MCF 10A (cell line): ENCODE results near the gene HIVEP1. TPM values are rescaled to one million over a fixed set of nuclear protein-coding genes. Genes with fewer than 3 reads are reported as not detected.

Source experiments
- BruUV-seq: library from RNA; stranded (reverse); fragments of 400-500 nt; replicated peaks from 2 replicates; lab custom pipeline; 2021; lab: Mats Ljungman, UMichigan
- CTCF ChIA-PET: fragments of 300-600 bp; sonication (Branson Sonifier 250); formaldehyde crosslinking; extraction: SDS; loops from one replicate; lab custom pipeline; 2021; ENCODE audit warnings: antibody characterized with exemption, inconsistent platforms; lab: Yijun Ruan, JAX
- POLR2A ChIA-PET: fragments of 300-600, 350-650 bp; sonication (Branson Sonifier 250); formaldehyde crosslinking; extraction: SDS; loops from one replicate; lab custom pipeline; 2020; ENCODE audit warnings: antibody characterized with exemption, inconsistent platforms; lab: Yijun Ruan, JAX
- DNase-seq: peaks from one replicate; pipeline ENCODE4 v3.0.0-alpha.2; 2018; ENCODE audit not compliant: unreplicated experiment
- H3K27ac Mint-ChIP-seq: one replicate; pipeline ENCODE4 v1.8.0; 2022; ENCODE audit warnings: mild to moderate bottlenecking, low read depth, mixed read lengths; ENCODE audit not compliant: unreplicated experiment
- H3K27me3 Mint-ChIP-seq: one replicate; pipeline ENCODE4 v1.8.0; 2022; ENCODE audit warnings: mixed read lengths; ENCODE audit not compliant: insufficient read depth, unreplicated experiment
- H3K36me3 Mint-ChIP-seq: one replicate; pipeline ENCODE4 v1.8.0; 2022; ENCODE audit warnings: mild to moderate bottlenecking, moderate library complexity, mixed read lengths; ENCODE audit not compliant: insufficient read depth, unreplicated experiment
- H3K4me1 Mint-ChIP-seq: one replicate; pipeline ENCODE4 v1.8.0; 2022; ENCODE audit warnings: mixed read lengths; ENCODE audit not compliant: insufficient read depth, unreplicated experiment
- H3K4me3 Mint-ChIP-seq: one replicate; pipeline ENCODE4 v1.8.0; 2022; ENCODE audit warnings: mild to moderate bottlenecking, moderate library complexity, mixed read lengths; ENCODE audit not compliant: unreplicated experiment
- H3K9me3 Mint-ChIP-seq: one replicate; pipeline ENCODE4 v1.8.0; 2022; ENCODE audit warnings: mixed read lengths; ENCODE audit not compliant: unreplicated experiment
- intact Hi-C: fragments of 100-400 bp; cut with micrococcal nuclease; formaldehyde crosslinking; loops from 2 replicates; pipeline ENCODE4 v1.14.1; 2022
- total RNA-seq: library from RNA; stranded (reverse); gene quantifications from 2 replicates; pipeline ENCODE4 v1.2.3, GENCODE V29; 2022
- TF ChIP-seq, protein P1 (sequence below): fragments of 200-600 bp; IDR thresholded peaks from one replicate; pipeline ENCODE4 v1.8.0; 2022; ENCODE audit warnings: antibody characterized with exemption, mild to moderate bottlenecking; ENCODE audit not compliant: unreplicated experiment

Gene HIVEP1
- total RNA-seq, 1 experiment from 2014 or later = 19.1 TPM

DNA sequence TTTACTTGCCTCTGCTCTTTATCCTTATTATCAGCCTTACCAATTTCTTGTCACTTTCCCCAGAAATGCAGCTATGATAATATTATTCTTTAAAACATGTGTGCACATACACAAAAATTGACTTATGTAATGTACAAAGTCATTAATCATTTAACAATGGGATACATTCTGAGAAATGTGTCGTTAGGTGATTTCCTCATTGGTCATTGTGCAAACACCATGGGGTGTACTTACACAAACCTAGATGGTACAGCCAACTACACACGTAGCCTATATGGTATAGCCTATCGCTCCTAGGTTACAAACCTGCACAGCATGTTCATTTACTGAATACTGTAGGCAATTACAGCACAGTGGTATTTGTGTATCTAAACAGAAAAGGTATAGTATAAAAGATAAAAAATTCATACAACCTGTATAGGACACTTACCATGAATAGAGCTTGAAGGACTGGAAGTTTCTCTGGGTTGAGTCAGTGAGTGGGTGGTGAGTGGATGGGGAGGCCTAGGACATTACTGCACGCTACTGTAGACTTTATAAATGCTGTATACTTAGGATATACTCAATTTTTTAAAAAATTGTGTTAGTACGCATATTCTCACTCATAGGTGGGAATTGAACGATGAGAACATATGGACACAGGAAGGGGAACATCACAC, 56.9 kb downstream of the HIVEP1 start:
- H3K27ac Mint-ChIP-seq = no peak overlapping the region
- POLR2A ChIA-PET = interaction anchor here (0.6 kb wide), 2 partner anchors 77 to 1240 kb away, joined by 3 read pairs; no protein-coding TSS in a partner anchor
- intact Hi-C loops = no loop called here
- DNase-seq = peak; percentile 76
- no peaks in the 10 kb centered on the region for H3K36me3 Mint-ChIP-seq
- peaks cover 21% of the 10 kb centered on the region for H3K4me1 Mint-ChIP-seq
- H3K9me3 Mint-ChIP-seq = no peaks in the 10 kb centered on the region
- H3K4me3 Mint-ChIP-seq = no peak overlapping the region
- no peaks in the 10 kb centered on the region for H3K27me3 Mint-ChIP-seq
- no TSS peak for BruUV-seq
- TF ChIP-seq, protein P1, sequence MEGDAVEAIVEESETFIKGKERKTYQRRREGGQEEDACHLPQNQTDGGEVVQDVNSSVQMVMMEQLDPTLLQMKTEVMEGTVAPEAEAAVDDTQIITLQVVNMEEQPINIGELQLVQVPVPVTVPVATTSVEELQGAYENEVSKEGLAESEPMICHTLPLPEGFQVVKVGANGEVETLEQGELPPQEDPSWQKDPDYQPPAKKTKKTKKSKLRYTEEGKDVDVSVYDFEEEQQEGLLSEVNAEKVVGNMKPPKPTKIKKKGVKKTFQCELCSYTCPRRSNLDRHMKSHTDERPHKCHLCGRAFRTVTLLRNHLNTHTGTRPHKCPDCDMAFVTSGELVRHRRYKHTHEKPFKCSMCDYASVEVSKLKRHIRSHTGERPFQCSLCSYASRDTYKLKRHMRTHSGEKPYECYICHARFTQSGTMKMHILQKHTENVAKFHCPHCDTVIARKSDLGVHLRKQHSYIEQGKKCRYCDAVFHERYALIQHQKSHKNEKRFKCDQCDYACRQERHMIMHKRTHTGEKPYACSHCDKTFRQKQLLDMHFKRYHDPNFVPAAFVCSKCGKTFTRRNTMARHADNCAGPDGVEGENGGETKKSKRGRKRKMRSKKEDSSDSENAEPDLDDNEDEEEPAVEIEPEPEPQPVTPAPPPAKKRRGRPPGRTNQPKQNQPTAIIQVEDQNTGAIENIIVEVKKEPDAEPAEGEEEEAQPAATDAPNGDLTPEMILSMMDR = no peak
- CTCF ChIA-PET = no interaction called here

DNA sequence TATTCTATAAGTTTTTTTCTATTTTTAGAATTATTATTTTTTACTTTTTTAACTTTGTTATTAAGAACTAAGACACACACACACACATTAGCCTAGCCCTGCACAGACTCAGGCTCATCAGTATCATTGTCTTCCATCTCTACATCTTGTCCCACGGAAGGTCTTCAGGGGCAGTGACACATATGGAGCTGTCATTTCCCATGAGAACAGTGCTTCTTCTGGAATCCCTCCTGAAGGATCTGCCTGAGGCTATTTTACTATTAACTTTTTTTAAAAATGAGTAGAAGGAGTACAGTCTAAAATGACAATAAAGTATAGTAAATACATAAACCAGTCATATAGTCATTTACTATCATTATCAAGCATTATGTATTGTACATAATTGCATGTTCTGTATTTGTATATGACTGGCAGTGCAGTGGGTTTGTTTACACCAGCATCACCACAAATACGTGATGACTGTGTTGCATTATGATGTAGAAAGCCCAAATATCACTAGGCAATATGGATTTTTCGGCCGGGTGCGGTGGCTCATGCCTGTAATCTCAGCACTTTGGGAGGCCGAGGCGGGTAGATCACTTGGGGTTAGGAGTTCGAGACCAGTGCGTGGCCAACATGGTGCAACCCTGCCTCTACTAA, 57.9 kb downstream of the HIVEP1 start:
- H3K9me3 Mint-ChIP-seq = no peaks in the 10 kb centered on the region
- H3K4me3 Mint-ChIP-seq = no peak overlapping the region
- H3K27me3 Mint-ChIP-seq = no peaks in the 10 kb centered on the region
- BruUV-seq = no TSS peak
- intact Hi-C loops = no loop called here
- H3K4me1 Mint-ChIP-seq = peaks cover 21% of the 10 kb centered on the region
- DNase-seq = no peak
- H3K36me3 Mint-ChIP-seq = no peaks in the 10 kb centered on the region
- CTCF ChIA-PET = no interaction called here
- TF ChIP-seq, protein P1 = no peak
- POLR2A ChIA-PET = interaction anchor here (0.6 kb wide), 1 partner anchor 76 kb away, joined by 3 read pairs; no protein-coding TSS in a partner anchor
- H3K27ac Mint-ChIP-seq = no peak overlapping the region

DNA sequence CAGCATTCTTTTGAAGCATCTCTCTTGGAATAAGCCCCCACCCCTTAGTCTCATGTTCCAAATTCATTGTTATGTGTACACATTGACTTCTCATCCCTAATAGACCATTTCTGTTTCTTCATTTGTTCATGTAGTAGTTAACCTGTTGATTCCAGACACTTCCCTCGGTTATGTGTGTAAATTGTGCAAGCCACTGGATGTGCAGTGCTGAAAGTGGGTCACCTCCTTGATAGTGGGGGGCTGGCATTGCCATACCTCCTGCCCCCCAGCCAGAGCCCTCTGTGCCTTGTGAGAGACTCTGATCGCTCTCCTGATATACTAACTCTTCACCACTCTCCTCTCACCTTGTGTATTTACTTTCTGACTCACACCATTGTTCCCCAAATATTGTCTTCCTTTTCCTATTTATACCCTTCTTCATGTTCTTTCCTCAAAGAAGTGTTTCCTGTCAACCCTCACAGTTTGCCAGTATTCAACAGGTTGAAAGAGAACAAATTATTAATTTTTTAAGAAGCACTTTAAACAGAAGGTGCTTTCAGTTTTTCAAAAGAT, 59.0 kb downstream of the HIVEP1 start:
- H3K27ac Mint-ChIP-seq = no peak overlapping the region
- H3K36me3 Mint-ChIP-seq = no peaks in the 10 kb centered on the region
- TF ChIP-seq, protein P1 = no peak
- BruUV-seq = no TSS peak
- peak; percentile 39 for DNase-seq
- CTCF ChIA-PET = no interaction called here
- no peaks in the 10 kb centered on the region for H3K27me3 Mint-ChIP-seq
- H3K4me1 Mint-ChIP-seq = peaks cover 16% of the 10 kb centered on the region
- H3K9me3 Mint-ChIP-seq = no peaks in the 10 kb centered on the region
- POLR2A ChIA-PET = no interaction called here
- no peak overlapping the region for H3K4me3 Mint-ChIP-seq
- intact Hi-C loops = no loop called here

DNA sequence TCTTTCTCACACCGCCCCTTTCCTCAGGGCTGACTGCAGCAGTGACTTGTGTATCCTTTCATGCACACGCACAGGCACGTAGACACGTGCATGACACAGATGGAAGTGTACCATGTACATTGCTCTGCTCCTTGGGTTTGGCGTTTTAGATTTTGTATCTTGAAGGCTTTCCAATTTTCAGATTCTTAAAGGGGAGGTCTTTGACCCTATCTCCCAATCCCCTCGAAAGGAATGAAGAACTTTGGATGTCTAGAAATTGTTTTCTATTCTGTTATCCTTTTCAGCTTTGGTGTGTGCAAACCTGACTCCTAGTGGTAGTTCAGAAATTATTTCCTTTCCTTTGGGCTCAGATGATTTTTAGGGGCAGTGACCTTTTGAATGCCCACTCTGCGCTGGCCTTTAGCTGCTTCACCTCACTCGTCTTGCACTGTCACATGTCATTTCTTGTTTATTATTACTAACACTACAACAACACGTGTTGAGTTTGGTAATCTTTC, 63.0 kb downstream of the HIVEP1 start:
- TF ChIP-seq, protein P1 = peak; percentile 30
- no peaks in the 10 kb centered on the region for H3K9me3 Mint-ChIP-seq
- DNase-seq = peak; percentile 20
- BruUV-seq = no TSS peak
- peaks cover 12% of the 10 kb centered on the region for H3K4me1 Mint-ChIP-seq
- POLR2A ChIA-PET = interaction anchor here (0.6 to 0.7 kb wide), 2 partner anchors 360 to 778 kb away, joined by 3 to 5 read pairs; no protein-coding TSS in a partner anchor
- intact Hi-C loops = loop anchor here (1.0 kb wide), 2 partner anchors 375 to 420 kb away; no protein-coding TSS in a partner anchor
- H3K36me3 Mint-ChIP-seq = no peaks in the 10 kb centered on the region
- no peak overlapping the region for H3K27ac Mint-ChIP-seq
- H3K27me3 Mint-ChIP-seq = no peaks in the 10 kb centered on the region
- no peak overlapping the region for H3K4me3 Mint-ChIP-seq
- CTCF ChIA-PET = interaction anchor here (0.6 to 1.0 kb wide), 8 partner anchors 9 to 420 kb away, joined by 3 to 5 read pairs (median 4); no protein-coding TSS in a partner anchor
